ENCODE results near the gene ITIH1.

The ITIH1 gene

GRCh38 chr3:52787246-52787645, 9.8 kb downstream of the ITIH1 start:
- H3K9me3 ChIP-seq (ENCODE audit: control insufficient read depth, insufficient read depth, low read length), result no peaks in the 10 kb centered on the region

GRCh38 chr3:52787672-52788625, 10.6 kb downstream of the ITIH1 start:
- H3K27me3 ChIP-seq (ENCODE audit: control insufficient read depth, low read length), result 0 out of 2 replicates have a peak, but pooled peaks cover under 1% of the 10 kb centered on the region
- TF ChIP-seq, protein P1, sequence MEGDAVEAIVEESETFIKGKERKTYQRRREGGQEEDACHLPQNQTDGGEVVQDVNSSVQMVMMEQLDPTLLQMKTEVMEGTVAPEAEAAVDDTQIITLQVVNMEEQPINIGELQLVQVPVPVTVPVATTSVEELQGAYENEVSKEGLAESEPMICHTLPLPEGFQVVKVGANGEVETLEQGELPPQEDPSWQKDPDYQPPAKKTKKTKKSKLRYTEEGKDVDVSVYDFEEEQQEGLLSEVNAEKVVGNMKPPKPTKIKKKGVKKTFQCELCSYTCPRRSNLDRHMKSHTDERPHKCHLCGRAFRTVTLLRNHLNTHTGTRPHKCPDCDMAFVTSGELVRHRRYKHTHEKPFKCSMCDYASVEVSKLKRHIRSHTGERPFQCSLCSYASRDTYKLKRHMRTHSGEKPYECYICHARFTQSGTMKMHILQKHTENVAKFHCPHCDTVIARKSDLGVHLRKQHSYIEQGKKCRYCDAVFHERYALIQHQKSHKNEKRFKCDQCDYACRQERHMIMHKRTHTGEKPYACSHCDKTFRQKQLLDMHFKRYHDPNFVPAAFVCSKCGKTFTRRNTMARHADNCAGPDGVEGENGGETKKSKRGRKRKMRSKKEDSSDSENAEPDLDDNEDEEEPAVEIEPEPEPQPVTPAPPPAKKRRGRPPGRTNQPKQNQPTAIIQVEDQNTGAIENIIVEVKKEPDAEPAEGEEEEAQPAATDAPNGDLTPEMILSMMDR (IDR thresholded peaks at IDR 0.05; ENCODE audit: low read depth, low read length, poor library complexity, severe bottlenecking), result no peak
- no peak for TF ChIP-seq EZH2phosphoT487 (IDR thresholded peaks at IDR 0.05; ENCODE audit: borderline replicate concordance, low read length)
- no peak overlapping the region for H3K27ac ChIP-seq (ENCODE audit: low read depth, low read length)
- no peaks in the 10 kb centered on the region for H3K4me1 ChIP-seq (ENCODE audit: control insufficient read depth, low read length)
- H3F3A ChIP-seq (ENCODE audit: control insufficient read depth, insufficient read depth), result no peaks in the 10 kb centered on the region
- H3K79me2 ChIP-seq (ENCODE audit: control insufficient read depth, low read length), result no peaks in the 10 kb centered on the region
- no peak overlapping the region for H3K4me2 ChIP-seq (ENCODE audit: low read length)
- no peaks in the 10 kb centered on the region for H3K9me2 ChIP-seq (replicated peaks; ENCODE audit: control insufficient read depth, low read length)
- no peaks in the 10 kb centered on the region for H3K9me3 ChIP-seq (ENCODE audit: control insufficient read depth, insufficient read depth, low read length)
- H3K36me3 ChIP-seq (ENCODE audit: control insufficient read depth, low read length), result no peaks in the 10 kb centered on the region
- no peaks in the 10 kb centered on the region for H4K20me1 ChIP-seq (ENCODE audit: control insufficient read depth, insufficient read depth, low read depth, low read length)
- H3K4me3 ChIP-seq (ENCODE audit: low read length), result no peak overlapping the region

More at GRCh38 chr3:52787246-52787645, 9.8 kb downstream of the ITIH1 start:
- Histone ChIP-seq H3K27ac (ENCODE audit: low read depth, low read length) (no peak overlapping the region), H3K36me3 (ENCODE audit: control insufficient read depth, low read length) (no peaks in the 10 kb centered on the region), H3K79me2 (ENCODE audit: control insufficient read depth, low read length) (no peaks in the 10 kb centered on the region), H3K27me3 (ENCODE audit: control insufficient read depth, low read length) (0 out of 2 replicates have a peak, but pooled peaks cover 6% of the 10 kb centered on the region), H3K4me3 (ENCODE audit: low read length) (no peak overlapping the region), H3F3A (ENCODE audit: control insufficient read depth, insufficient read depth) (no peaks in the 10 kb centered on the region), H3K4me2 (ENCODE audit: low read length) (no peak overlapping the region), H3K4me1 (ENCODE audit: control insufficient read depth, low read length) (no peaks in the 10 kb centered on the region), H4K20me1 (ENCODE audit: control insufficient read depth, insufficient read depth, low read depth, low read length) (no peaks in the 10 kb centered on the region), H3K9me2 (replicated peaks; ENCODE audit: control insufficient read depth, low read length) (no peaks in the 10 kb centered on the region)
- TF ChIP-seq, protein P1 (IDR thresholded peaks at IDR 0.05; ENCODE audit: low read depth, low read length, poor library complexity, severe bottlenecking), result no peak
- TF ChIP-seq EZH2phosphoT487 (IDR thresholded peaks at IDR 0.05; ENCODE audit: borderline replicate concordance, low read length), result no peak

GRCh38 chr3:52788890-52789745, 11.7 kb downstream of the ITIH1 start:
- no peaks in the 10 kb centered on the region for H3K36me3 ChIP-seq (ENCODE audit: control insufficient read depth, low read length)
- no peaks in the 10 kb centered on the region for H3K79me2 ChIP-seq (ENCODE audit: control insufficient read depth, low read length)
- no peaks in the 10 kb centered on the region for H3F3A ChIP-seq (ENCODE audit: control insufficient read depth, insufficient read depth)
- TF ChIP-seq, protein P1 (IDR thresholded peaks at IDR 0.05; ENCODE audit: low read depth, low read length, poor library complexity, severe bottlenecking), result no peak
- TF ChIP-seq EZH2phosphoT487 (IDR thresholded peaks at IDR 0.05; ENCODE audit: borderline replicate concordance, low read length), result no peak
- H3K9me2 ChIP-seq (replicated peaks; ENCODE audit: control insufficient read depth, low read length), result no peaks in the 10 kb centered on the region
- H3K27ac ChIP-seq (ENCODE audit: low read depth, low read length), result no peak overlapping the region
- no peak overlapping the region for H3K4me2 ChIP-seq (ENCODE audit: low read length)
- no peaks in the 10 kb centered on the region for H3K27me3 ChIP-seq (ENCODE audit: control insufficient read depth, low read length)
- no peaks in the 10 kb centered on the region for H4K20me1 ChIP-seq (ENCODE audit: control insufficient read depth, insufficient read depth, low read depth, low read length)
- no peaks in the 10 kb centered on the region for H3K4me1 ChIP-seq (ENCODE audit: control insufficient read depth, low read length)
- no peak overlapping the region for H3K4me3 ChIP-seq (ENCODE audit: low read length)
- H3K9me3 ChIP-seq (ENCODE audit: control insufficient read depth, insufficient read depth, low read length), result no peaks in the 10 kb centered on the region

Data from DOHH2 (cell line).